ENCODE results near the gene GPR3. TPM values are rescaled to one million over a fixed set of nuclear protein-coding genes. Genes with fewer than 3 reads are reported as not detected.
"Not testable (repeated sequence)": the region's sequence is repeated elsewhere in the genome, so short reads cannot be mapped to it uniquely, and the experiment has no call there.

The GPR3 gene
- total RNA-seq, 1 donor from 2014 or later, result not detected

DNA sequence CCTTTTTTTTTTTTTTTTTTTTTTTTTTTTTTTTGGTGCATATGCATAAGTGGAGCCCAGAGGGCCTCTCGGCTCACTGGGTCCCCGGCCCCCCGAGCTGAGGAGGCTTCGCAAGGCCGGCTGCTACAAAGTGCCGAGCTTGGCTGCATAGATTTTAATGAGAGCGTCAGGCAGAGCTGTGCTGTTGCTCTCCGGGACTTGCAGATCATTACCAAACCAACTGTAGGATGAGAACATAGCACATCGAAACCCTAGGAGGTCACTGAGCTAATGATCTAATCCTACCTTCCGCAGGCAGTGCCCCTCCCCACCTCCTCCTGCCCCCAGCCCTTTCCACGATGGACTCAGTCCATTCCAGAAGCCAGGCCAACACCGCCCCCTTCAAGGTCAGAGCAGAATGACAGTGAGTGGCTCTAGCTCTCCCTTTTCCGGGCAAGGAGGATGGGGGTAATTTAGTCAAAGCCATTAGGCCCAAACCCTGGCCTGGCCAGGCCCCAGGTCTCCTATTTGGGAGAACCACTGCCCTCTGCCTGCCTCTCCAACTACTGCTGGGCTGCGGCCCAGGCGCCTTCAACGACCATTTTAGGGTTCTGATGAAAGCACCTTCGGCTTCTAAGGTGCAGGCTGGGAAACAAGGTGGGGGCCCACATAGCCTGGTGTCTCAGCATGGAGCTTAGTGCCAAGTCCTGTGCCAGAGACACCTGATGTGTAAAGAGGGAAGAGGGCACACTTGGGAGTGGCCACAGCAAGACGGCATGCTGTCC is 13.4 kb downstream of the GPR3 start:
- intact Hi-C loops (cut with DNase I); ATAC-seq; DNase-seq (ENCODE audit: missing footprints): not testable (repeated sequence)

- intact Hi-C loops (cut with DNase I), result no loop called here
- DNase-seq (ENCODE audit: missing footprints), result no peak
- no peak for ATAC-seq
Measured at GRCh38 chr1:27406362-27406680, 13.9 kb downstream of the GPR3 start.

- ATAC-seq; intact Hi-C loops (cut with DNase I); DNase-seq (ENCODE audit: missing footprints): not testable (repeated sequence)
Measured at GRCh38 chr1:27406791-27407190, 14.4 kb downstream of the GPR3 start.

GRCh38 chr1:27408151-27408550 is 15.7 kb downstream of the GPR3 start:
- intact Hi-C loops (cut with DNase I), result no loop called here
- ATAC-seq, result no peak
- no peak for DNase-seq (ENCODE audit: missing footprints)

- DNase-seq (ENCODE audit: missing footprints), result no peak
- no peak for ATAC-seq
- intact Hi-C loops (cut with DNase I), result no loop called here
Measured at GRCh38 chr1:27409669-27410068, 17.2 kb downstream of the GPR3 start.

GRCh38 chr1:27410709-27411108 is 18.3 kb downstream of the GPR3 start:
- ATAC-seq (no peak), DNase-seq (ENCODE audit: missing footprints) (no peak)
- intact Hi-C loops (cut with DNase I), result no loop called here

- no peak for ATAC-seq
- intact Hi-C loops (cut with DNase I), result no loop called here
Measured at GRCh38 chr1:27412502-27412901, 20.1 kb downstream of the GPR3 start.

GRCh38 chr1:27413004-27413403 is 20.6 kb downstream of the GPR3 start:
- intact Hi-C loops (cut with DNase I), result no loop called here
- DNase-seq (ENCODE audit: missing footprints), result no peak
- peak; percentile 79 for ATAC-seq

More at GRCh38 chr1:27412502-27412901, 20.1 kb downstream of the GPR3 start:
- DNase-seq (ENCODE audit: missing footprints), result no peak

DNA sequence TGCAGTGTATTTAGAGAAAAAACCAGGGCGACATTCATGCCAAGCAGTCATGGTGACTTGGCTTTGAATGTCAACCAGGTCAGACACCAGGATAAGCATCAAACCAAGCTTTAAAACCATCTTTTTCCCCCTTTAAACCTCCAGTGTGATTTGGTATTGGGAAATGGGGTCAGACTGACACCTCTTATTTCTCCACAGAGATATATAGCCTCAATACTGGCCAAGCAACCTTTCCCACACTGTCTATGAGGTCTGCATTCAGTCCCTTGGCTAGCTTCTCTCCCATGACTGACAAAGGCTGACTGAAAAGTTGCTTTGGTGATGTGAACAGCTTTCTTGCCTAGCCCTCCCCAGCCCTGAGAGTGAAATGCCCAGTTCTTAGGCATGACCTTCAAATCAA is 21.7 kb downstream of the GPR3 start:
- intact Hi-C loops (cut with DNase I), result no loop called here
- DNase-seq (ENCODE audit: missing footprints), result no peak
- no peak for ATAC-seq

DNA sequence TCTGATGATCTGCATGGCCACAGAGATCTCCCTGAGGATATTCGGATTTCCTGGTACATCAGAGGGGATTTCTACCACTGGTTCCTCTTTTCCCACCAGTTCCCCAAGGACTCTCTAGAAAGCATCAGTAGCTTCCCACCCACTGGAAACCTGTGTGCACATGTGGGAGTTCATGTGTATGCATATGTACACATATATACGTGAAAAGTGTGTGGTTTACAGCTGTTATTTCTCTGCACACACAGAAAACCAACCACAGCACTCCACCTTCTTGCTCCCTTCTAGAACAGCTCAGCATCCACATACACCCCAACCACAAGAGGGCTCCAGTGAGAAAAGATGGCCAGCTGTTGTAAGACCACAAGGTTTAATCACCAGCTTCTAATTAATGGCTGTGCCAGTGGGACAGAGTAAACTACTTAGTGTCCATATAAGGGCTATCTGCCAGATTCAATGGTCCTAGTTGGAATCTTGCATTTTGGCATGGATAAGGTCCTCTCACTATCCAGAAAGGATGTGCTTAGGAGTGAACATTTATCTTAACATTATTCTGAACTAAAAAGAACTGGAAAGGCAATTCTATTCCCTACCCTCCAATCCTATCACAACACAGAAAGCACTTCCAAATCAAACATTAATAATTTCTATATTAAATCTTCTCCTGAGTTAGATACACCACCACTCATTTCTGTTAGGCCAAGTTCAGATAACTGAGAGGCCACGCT is 24.1 kb downstream of the GPR3 start:
- DNase-seq (ENCODE audit: missing footprints) (no peak), ATAC-seq (no peak)
- intact Hi-C loops (cut with DNase I), result loop anchor here (5.0 kb wide), 1 partner anchor 126 kb away; no protein-coding TSS in a partner anchor

DNA sequence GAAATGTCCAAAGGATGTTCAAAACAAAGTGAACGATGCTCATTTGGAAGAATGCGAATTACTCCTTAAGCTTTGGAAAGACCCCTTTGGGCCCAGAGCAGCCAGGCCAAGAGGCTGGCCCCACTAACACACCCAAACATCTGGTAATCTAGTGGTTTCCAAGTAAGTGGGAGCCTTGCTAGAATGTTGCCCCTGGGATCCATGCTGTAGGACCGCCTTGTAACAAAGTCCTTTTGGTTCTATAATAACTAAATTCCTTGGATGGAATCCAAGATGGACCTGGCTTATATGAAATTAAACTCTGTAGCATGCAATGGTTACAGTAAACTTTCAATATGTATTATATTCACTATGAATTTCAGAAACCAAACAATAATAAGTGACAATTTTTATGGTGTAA is 25.3 kb downstream of the GPR3 start:
- intact Hi-C loops (cut with DNase I), result loop anchor here (5.0 kb wide), 1 partner anchor 125 kb away; no protein-coding TSS in a partner anchor
- no peak for DNase-seq (ENCODE audit: missing footprints)
- no peak for ATAC-seq

- ATAC-seq (peak; percentile 87), DNase-seq (ENCODE audit: missing footprints) (no peak)
- intact Hi-C loops (cut with DNase I), result loop anchor here (5.0 kb wide), 1 partner anchor 124 kb away; no protein-coding TSS in a partner anchor
Measured at GRCh38 chr1:27418326-27419185, 26.1 kb downstream of the GPR3 start.

DNA sequence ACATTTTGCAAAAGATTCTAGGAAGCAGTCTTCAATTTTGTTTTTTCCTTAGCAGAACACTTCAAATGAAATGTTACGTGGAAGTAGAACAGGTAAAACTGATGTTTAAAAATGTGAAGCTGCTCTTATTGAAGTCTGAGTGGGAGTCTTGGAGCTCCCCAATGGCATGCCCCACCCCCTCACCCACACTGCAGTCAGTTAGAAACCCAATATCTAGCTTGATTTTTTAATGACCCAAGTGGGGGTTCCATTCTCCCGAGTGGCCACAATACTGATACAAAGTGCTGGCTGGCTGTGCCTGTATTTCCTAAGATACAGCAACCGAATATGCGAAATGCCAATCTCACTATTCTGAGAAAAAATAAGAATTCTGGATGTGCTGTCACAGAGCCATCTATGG is 31.3 kb downstream of the GPR3 start:
- no peak for DNase-seq (ENCODE audit: missing footprints)
- intact Hi-C loops (cut with DNase I), result no loop called here
- no peak for ATAC-seq

GRCh38 chr1:27427329-27427728 is 34.9 kb downstream of the GPR3 start:
- DNase-seq (ENCODE audit: missing footprints) (no peak), ATAC-seq (no peak)
- intact Hi-C loops (cut with DNase I), result no loop called here

DNA sequence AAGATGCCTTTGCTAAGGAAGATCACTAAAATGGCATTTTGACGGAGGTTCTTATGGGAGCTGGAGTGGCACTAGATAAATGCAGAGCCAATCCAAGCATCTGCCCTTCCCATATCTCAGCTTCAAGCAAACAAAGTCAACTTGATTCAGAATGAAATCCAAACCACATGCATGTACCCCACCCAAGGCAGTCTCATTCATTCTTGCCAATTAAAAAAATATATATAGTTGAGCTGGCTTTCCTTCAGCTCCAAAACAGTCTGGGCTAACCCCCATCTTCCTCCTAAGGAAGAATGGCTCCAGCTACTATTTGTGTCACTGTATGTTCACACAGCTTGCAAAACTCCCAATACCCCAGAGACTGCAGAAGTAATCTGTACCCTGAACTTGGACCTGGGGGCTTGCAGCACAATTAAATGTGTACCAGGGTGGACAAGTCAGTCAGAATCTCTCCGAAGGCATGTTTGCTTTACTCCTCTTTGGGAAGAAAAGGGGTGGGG is 35.4 kb downstream of the GPR3 start:
- DNase-seq (ENCODE audit: missing footprints) (no peak), ATAC-seq (peak; percentile 8)
- intact Hi-C loops (cut with DNase I), result no loop called here

GRCh38 chr1:27428316-27429028 is 36.0 kb downstream of the GPR3 start:
- no peak for DNase-seq (ENCODE audit: missing footprints)
- peak; percentile 73 for ATAC-seq
- intact Hi-C loops (cut with DNase I), result no loop called here

GRCh38 chr1:27429029-27429425 is 36.6 kb downstream of the GPR3 start:
- no peak for ATAC-seq

DNA sequence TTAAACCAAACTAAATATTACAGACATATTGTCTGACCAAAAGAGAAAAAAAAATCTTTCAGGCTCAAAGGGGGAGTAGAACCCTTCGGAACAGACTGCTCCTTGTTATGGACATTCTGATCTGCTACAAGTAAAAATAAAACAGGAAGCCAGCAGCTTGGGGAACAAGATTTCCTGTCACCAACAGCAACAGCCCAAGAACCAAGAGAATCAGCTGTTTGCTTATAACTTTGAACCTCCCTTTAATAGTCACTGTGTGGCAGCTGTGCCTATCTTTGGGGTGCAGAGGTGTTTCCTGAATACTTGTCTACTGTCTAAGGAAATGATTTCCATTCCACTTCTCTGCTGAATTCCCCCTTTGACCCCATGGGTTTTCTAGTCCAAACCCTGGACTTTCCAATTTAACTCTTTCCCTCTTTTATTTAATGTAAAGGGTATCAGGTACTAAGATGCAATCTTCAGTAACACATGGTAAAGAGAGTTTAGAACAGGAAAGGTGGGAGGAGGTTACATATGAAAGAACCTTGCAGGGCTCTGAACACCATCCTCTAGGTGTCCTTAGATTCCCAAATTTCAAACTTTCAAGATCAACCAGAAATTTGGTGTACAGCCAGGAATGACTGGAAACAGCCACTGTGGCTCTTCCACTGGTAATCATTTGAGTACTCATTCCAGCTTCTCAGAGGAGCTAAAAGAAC is 38.6 kb downstream of the GPR3 start:
- ATAC-seq, result peak; percentile 59
- intact Hi-C loops (cut with DNase I), result loop anchor here (2.0 kb wide), 1 partner anchor 60 kb away; the partner anchor contains the start of gene WASF2
- no peak for DNase-seq (ENCODE audit: missing footprints)

More at GRCh38 chr1:27429029-27429425, 36.6 kb downstream of the GPR3 start:
- intact Hi-C loops (cut with DNase I), result no loop called here
- no peak for DNase-seq (ENCODE audit: missing footprints)
